Measurements from ENCODE around the gene PRR30. TPM values are rescaled to one million over a fixed set of nuclear protein-coding genes. Genes with fewer than 3 reads are reported as not detected.

The PRR30 gene
- total and polyA plus RNA-seq, 2 donors (not counting 1 experiment from before 2014, with no cell fraction given): not detected

- H3K9ac ChIP-seq (ENCODE audit: insufficient read depth, low read length): no peak overlapping the region
- H3K27me3 ChIP-seq (ENCODE audit: control insufficient read depth, insufficient read depth, low read length): peaks cover 14% of the 10 kb centered on the region
- H3K4me3 ChIP-seq (replicated peaks in 1 of 4; ENCODE audit: control extremely low read depth in 1 of 4, insufficient read depth in 1 of 4, low read depth in 3 of 4, low read length in 4 of 4): no peak overlapping the region
- peak in 1 of 2 donors; percentile 22 for DNase-seq (ENCODE audit: low read depth in 2 of 2)
- H3K36me3 ChIP-seq (ENCODE audit: control insufficient read depth, insufficient read depth, low read length): no peaks in the 10 kb centered on the region
- H3K4me2 ChIP-seq (ENCODE audit: extremely low read depth, insufficient read depth, low read length): no peak overlapping the region
- no peaks in the 10 kb centered on the region for H3K9me3 ChIP-seq (ENCODE audit: control insufficient read depth, insufficient read depth, low read depth, low read length)
- H4K20me1 ChIP-seq (ENCODE audit: control insufficient read depth, extremely low read depth, insufficient read depth, low read length): no peaks in the 10 kb centered on the region
- H3K4me1 ChIP-seq (ENCODE audit: control insufficient read depth, extremely low read depth, insufficient read depth, low read length): no peaks in the 10 kb centered on the region
- no peak overlapping the region for H3K27ac ChIP-seq (ENCODE audit: insufficient read depth, low read length)
- no peak overlapping the region for H2AFZ ChIP-seq (ENCODE audit: low read length)
- no peaks in the 10 kb centered on the region for H3K79me2 ChIP-seq (ENCODE audit: control insufficient read depth, insufficient read depth, low read length)
- TF ChIP-seq EZH2 (IDR thresholded peaks at IDR 0.05; ENCODE audit: low read length, missing control alignments): no peak
- no peak for TF ChIP-seq CTCF (conservative IDR thresholded peaks at IDR 0.05 in 1 of 2, IDR thresholded peaks at IDR 0.05 in 1 of 2; ENCODE audit: low read depth in 1 of 2, low read length in 2 of 2)
Observed at GRCh38 chr2:27170581-27171337, 31.5 kb upstream of the PRR30 start.

- Histone ChIP-seq H3K4me3 (replicated peaks in 1 of 4; ENCODE audit: control extremely low read depth in 1 of 4, insufficient read depth in 1 of 4, low read depth in 3 of 4, low read length in 4 of 4) (no peak overlapping the region), H3K9ac (ENCODE audit: insufficient read depth, low read length) (no peak overlapping the region), H3K27me3 (ENCODE audit: control insufficient read depth, insufficient read depth, low read length) (peaks cover 8% of the 10 kb centered on the region), H3K4me1 (ENCODE audit: control insufficient read depth, extremely low read depth, insufficient read depth, low read length) (no peaks in the 10 kb centered on the region), H3K79me2 (ENCODE audit: control insufficient read depth, insufficient read depth, low read length) (no peaks in the 10 kb centered on the region), H3K27ac (ENCODE audit: insufficient read depth, low read length) (no peak overlapping the region), H3K36me3 (ENCODE audit: control insufficient read depth, insufficient read depth, low read length) (no peaks in the 10 kb centered on the region), H2AFZ (ENCODE audit: low read length) (no peak overlapping the region), H4K20me1 (ENCODE audit: control insufficient read depth, extremely low read depth, insufficient read depth, low read length) (no peaks in the 10 kb centered on the region), H3K9me3 (ENCODE audit: control insufficient read depth, insufficient read depth, low read depth, low read length) (no peaks in the 10 kb centered on the region), H3K4me2 (ENCODE audit: extremely low read depth, insufficient read depth, low read length) (no peak overlapping the region)
- TF ChIP-seq CTCF (conservative IDR thresholded peaks at IDR 0.05 in 1 of 2, IDR thresholded peaks at IDR 0.05 in 1 of 2; ENCODE audit: low read depth in 1 of 2, low read length in 2 of 2) (no peak), EZH2 (IDR thresholded peaks at IDR 0.05; ENCODE audit: low read length, missing control alignments) (no peak)
- DNase-seq (ENCODE audit: low read depth in 2 of 2): no peak
Observed at GRCh38 chr2:27164960-27165763, 26.0 kb upstream of the PRR30 start.
